HUDEP-2 (cell line): ENCODE measurements around the gene SYT7.

Source experiments
- DNase-seq, 76 experiments: peaks; one replicate each; lab custom pipeline; 2025; ENCODE audit not compliant: unreplicated experiment in 76 of 76; lab: John Stamatoyannopoulos, UW

Gene SYT7

DNA sequence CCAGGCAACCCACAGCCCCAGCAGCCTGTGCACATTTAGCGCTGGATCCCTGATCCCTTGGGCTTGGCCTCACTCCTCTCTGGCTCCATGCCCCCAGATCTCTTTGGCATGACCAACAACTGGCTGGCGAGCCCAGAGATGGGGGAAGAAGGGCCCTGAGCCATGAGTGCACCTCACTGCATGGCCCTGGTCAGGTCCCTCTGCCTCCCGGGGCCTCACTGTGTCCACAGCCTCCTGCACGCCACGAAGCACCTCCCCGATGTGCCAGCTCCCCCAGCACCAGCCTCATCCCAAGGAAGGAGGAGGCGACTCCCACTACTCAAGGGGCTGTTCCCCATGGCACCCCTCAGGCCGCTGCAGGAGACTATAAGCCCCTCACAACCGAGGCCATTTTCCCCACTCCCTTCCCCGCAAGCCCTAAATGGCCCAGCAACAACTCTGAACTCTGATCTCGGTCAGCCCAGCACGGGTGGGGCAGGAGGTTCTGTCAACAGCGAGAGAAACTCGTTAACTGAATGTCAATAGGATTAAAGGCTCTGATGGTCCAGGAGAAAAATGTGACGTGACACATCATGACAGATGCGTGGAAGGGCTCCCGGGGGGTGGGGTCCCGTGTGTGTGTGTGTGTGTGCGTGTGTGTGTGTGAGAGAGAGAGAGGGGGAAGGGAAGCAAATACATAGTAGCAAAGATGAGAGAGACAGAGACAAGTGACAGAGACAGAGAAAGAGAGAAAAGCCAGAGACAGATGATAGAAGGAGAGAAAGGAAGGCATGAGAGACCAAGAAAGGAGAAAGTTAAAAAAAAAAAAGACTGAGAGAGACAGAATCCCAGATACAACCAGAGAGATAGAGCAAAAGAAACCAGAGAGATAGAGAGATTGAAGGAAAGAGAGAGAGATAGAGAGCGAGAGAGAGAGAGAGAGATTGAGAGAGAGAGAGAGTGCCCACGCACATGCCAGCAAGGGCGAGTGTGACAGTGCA, 28.4 kb upstream of the SYT7 start:
- DNase-seq = no peak

DNA sequence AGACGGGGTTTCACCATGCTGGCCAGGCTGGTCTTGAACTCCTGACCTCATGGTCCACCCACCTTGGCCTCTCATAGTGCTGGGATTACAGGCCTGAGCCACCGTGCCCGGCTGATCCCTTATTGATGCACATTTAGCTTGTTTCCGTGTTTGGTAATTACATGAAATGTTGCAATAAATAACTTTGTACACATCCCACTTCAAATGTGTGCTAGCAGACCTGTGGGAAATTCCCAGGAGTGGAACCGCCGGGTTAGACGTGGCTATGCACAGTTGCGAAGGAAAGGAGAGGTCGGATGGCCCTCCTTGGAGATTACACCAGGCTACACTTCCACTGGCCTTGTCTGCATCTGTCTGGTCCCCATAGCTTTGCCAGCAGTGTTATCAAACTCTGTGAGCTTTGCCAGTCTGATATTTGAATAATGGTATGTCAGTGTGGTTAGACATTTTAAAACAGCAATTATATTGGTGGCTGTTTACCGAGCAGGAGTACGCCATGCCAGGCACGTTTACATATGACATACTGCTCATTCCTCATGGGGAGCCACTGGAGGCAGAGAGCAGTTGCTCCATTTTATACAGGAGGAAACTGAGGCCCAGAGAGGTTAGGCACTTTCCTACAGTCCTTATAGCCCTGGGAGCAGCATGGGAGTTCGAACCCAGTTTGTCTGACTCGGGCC, 27.2 kb upstream of the SYT7 start:
- no peak for DNase-seq

GRCh38 chr11:61607426-61607825, 26.6 kb upstream of the SYT7 start:
- DNase-seq = no peak

DNA sequence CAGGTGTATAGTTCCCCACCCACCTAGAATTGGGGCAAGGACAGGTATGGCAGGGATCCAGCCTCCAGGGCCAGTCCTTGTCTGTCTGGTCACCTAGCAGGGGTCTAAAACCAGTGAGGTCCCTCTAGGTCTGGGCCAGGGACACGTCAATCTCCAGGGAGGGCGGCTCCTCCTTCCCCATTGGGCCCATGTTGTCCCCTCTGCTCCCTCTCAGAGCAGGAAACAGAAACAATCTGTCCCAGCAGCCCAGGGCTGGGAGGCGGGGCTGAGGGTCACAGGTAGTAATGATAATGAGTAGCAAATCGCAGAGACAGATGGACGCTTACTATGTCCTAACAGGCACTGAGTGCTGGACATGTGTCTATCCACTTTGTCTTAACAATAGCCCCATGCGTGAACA, 22.8 kb upstream of the SYT7 start:
- no peak for DNase-seq

DNA sequence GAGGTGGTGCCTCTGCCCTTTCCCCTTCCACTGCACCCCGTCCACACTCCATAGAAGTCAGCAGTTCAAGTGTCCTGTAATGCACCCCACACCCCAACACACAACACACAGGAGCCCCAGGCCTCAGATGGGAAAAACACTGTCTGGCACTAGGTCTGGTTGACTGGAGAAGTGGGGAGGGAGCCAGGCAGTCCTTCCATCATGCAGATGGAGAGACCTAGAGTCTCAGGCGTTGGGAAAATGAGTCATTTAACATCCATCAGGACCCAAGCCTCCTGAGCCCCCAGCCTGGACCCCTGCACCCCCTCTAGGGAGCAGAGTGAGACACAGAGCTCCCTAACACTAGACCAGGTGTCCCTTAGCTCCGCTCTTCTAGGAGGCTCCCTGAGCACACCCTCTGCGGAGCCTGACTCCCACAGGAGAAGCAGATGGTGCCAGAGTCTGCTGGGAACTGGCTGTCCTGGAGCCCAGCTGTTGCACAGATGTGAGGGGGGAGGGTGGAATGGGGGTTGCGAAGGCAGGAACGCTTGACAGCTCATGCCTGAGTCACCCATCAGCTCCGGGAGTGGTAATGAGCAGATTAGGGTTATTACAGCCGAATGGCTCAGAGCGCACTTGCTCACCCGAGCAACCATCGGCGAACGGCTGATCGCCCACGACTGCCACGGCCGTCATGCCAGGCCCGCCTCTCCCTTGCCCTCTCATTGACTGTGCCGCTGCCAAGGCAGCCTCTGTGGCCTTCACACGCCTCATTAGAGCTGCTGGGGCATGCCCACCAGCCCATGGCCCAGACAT, 22.1 kb upstream of the SYT7 start:
- peak in 12 of 76 experiments; percentile 2 to 62 (median 30) for DNase-seq

DNA sequence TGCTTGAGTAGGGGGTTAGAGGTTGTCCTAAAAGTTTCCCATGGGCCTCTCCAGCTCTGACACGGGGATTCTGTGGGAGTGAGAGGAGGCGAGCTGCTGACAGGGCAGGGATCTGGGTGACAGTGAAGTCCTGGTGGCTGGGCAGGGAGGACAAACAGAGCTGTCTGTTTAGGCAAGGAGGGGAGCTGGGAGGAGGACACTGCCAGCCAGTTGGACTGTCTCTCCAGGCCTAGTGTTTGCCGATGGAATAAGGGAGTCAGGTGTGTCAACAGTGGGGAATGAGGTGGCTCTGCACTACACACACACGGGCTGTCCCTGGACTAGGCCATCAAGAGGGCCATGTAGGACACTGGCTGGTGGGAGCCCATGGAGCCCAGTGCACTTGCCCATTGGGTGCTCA, 20.6 kb upstream of the SYT7 start:
- DNase-seq = no peak

GRCh38 chr11:61599968-61600710, 19.3 kb upstream of the SYT7 start:
- no peak for DNase-seq

GRCh38 chr11:61598886-61599868, 18.3 kb upstream of the SYT7 start:
- no peak for DNase-seq

DNA sequence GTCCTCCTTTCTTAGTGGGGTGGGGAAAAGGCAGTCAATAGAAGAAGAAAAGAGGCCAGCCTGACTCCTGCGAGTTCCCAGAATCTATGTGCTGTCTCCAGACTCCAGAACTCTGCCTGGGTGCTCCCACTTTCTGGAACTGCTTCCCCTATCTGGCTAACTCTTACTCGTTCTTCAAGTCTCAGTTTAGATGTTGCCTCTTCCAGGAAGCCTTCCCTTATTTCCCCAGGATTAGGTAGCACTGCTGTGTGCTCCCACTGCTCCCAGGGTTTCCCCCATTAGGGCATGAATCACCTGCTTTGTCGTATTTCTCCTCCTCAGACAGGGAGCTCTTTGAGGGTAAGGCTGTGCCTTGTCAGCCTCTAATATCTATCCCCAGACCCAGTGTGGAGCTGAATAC, 17.5 kb upstream of the SYT7 start:
- DNase-seq = no peak

DNA sequence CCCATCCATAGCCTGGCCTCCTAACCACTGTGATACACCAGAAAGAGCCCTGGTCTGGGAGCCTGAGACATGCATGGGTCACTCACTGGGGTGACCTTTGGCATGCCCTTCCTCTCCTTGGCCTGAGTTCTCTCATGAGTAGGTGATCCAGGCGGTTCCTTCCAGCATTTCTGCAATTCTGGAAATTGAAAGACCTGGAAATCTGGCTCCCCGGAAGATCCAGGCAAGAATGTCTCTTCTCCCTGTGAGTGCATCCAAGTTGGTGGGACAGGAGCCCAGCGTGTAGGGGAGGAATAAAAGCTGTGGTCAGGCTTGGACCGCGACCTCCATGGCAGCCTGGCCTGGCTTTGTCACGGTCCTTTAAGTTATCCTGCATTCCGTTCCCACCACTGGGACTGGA, 16.1 kb upstream of the SYT7 start:
- DNase-seq = no peak

DNA sequence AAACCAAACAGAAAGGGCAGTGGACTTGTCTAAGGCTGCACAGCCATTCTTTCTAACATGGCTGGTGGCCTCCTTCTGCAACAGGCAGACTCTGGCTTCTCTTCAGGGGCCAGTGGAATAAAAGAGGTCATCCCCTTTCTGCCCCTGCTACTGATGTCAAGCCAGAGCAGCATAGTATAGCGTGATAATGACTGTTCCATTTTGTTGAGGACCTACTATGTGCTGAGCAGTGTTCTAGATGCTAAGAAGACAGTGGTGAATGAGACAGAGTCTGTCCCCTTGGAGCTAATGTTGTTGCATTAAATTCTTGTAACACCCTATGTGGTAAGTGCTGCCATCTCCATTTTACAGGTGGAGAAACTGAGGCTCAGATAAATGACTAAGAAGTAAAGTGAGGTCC, 15.7 kb upstream of the SYT7 start:
- DNase-seq = no peak

DNA sequence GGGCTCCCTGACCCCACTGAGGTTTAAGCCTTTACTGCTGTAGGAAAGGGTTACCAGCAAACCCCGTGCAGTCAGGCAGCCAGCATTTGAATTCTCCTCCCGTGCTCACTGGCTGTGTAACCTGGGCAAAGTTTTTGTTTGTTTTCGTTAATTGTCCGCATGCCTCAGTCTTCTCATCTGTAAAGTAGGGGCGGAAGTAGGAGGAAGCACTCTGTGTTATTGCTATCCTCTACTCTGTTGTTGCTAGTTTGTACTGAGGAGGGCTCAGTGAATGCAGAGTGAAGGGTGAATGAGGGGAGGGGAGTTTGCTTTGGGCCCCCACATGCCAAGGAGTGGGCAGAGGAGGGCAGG, 14.0 kb upstream of the SYT7 start:
- no peak for DNase-seq

- DNase-seq = no peak
Observed at GRCh38 chr11:61593151-61593550, 12.3 kb upstream of the SYT7 start.

DNA sequence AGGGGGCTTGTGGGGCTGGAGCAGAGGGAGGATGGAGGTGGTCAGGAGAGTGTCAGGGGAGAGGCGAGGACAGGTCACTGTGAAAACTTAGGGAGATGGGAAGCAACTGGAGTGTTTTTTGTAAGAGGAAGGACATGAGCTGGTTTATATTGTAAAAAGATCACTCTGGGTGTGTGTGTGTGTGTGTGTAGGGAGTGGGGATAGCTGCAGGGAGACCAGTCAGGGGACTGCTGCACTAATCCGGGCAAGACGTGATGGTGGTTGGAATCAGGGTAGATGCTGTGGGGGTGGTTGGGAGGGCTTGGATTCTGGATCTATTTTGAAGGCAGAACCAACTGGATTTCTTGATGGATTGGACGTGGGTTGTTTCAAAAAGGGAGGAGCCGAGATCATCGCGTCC, 11.3 kb upstream of the SYT7 start:
- DNase-seq = no peak

DNA sequence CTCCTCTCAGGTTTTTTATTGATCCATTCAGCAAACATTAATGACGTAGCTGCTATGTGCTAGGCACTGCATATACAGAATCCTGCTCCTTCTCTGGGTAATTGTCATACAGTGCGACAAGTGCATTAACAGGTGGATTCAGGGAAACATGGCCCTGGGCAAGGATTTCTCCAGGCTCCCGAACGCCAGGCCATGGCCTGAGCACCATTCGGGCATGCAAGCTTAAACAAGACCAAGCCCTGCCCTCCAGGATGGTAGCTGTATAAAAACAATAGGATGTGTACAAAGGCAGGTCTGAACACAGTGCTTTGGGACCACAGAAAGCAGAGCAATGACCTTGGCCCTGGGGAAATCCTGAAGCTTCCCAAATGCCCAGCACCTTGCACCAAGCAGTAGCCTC, 9.1 kb upstream of the SYT7 start:
- no peak for DNase-seq

DNA sequence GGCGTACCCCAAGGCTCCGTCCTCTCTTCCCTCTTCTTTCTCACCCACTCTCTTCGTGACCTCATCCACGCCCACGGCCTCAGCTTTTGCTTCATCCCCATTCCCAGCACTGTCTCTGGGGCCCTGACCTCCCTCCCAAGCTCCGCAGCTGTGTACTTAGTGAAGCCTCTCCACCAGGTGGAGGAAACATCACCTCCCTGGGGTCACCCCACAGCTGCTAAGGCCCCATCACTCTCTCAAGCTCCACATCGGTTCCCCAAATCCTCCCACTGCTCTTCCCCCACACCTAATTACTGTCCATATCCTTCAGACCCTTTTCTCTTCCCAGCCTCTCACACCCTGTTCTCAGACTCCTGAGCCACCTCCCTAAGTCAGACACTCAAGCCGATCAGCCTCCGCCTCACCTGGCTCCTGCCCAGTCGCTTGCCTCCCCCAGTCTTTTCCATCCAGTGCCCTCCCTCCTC, 7.9 kb upstream of the SYT7 start:
- no peak for DNase-seq

DNA sequence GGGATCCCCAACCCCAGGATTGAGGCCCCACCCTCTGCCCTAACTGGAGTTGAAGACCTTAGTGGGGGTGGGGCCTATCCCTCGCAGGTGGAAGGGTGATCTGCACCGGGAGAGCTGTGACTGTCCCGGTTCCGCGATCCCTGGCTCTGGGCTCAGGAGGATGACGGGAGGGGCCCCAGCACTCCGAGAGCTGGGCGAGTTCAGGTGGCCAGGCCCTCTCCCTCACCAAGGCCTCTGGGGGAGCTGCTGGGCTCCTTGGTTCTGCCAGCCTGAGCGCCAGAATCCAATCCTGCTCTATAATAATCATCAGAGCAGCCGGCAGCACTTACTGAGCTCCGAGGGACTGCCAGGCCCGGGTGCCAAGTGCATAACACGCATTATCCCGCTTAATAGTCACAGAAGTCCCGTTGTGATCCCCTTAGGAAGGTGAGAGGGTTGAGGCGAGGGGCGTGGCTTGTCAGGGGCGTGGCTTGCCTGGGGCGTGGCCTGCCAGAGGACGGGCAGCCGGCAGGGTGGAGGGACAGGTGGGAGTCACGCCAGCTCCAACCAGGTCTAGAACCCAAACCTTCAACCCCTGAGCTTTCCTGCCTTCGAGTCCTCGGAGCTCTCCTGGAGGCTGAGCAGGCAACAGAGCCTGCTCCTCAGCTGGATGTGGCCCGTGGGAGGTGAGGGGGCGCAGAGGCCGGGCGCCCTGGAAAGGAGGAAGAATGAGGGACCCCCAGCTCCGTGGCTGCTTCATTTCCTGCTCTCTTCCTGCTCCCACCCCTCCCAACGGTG, 7.3 kb upstream of the SYT7 start:
- peak in 19 of 76 experiments; percentile 2 to 27 (median 16) for DNase-seq

DNA sequence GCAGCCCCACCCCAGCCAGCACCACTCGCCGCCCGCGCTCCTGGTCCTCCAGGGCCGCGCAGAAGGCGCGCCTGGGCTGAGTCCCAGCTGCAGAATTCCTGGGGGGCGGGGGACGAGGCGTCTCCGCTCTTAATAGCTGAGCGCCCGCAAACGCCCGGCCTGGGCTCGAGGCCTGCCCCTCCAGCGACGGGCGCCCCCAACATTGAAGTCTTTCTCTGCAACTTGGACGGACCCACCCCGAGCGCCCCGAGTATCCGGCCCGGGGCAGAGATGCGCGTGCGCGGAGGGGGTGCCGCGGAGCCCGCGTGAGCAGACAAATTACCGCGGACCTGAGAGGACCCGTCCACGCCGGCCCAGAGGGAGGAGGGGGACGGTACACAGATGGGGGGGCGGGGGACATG, 6.7 kb upstream of the SYT7 start:
- DNase-seq = no peak
